H54 (cell line): ENCODE data around the gene SPDEF.

ENCODE experiments used
- DNase-seq: peaks from one replicate; pipeline ENCODE4 v3.0.0; 2011; ENCODE audit warnings: low spot score, mixed read lengths; ENCODE audit not compliant: insufficient read length
- FAIRE-seq: peaks from 3 replicates; lab custom pipeline; 2011; peaks lifted over from hg19 to GRCh38; lab: Jason Lieb, UNC
- POLR2A ChIP-seq: IDR thresholded peaks from 2 replicates; pipeline ENCODE4 v1.6.1; 2011; ENCODE audit warnings: low read depth, mild to moderate bottlenecking, low read length

The SPDEF gene

GRCh38 chr6:34562861-34563512 lies 6.9 kb upstream of the SPDEF start:
- DNase-seq (no peak), FAIRE-seq (no peak)
- TF ChIP-seq POLR2A = no peak

GRCh38 chr6:34562350-34562749 lies 6.2 kb upstream of the SPDEF start:
- TF ChIP-seq POLR2A = no peak
- DNase-seq = no peak
- FAIRE-seq = no peak

GRCh38 chr6:34561227-34561530 lies 5.0 kb upstream of the SPDEF start:
- DNase-seq = no peak
- no peak for FAIRE-seq
- no peak for TF ChIP-seq POLR2A

GRCh38 chr6:34560366-34561226 lies 4.5 kb upstream of the SPDEF start:
- DNase-seq (no peak), FAIRE-seq (no peak)
- no peak for TF ChIP-seq POLR2A

GRCh38 chr6:34559651-34560365 lies 3.7 kb upstream of the SPDEF start:
- DNase-seq = no peak
- TF ChIP-seq POLR2A = no peak
- no peak for FAIRE-seq

- TF ChIP-seq POLR2A = no peak
- no peak for FAIRE-seq
- no peak for DNase-seq
These were observed 2.1 kb upstream of the SPDEF start for GRCh38 chr6:34558172-34558714.

GRCh38 chr6:34557228-34557627 lies 1.1 kb upstream of the SPDEF start:
- no peak for TF ChIP-seq POLR2A
- FAIRE-seq = no peak
- no peak for DNase-seq

GRCh38 chr6:34556493-34556892 lies 364 bp upstream of the SPDEF start:
- DNase-seq (no peak), FAIRE-seq (no peak)
- no peak for TF ChIP-seq POLR2A

GRCh38 chr6:34555328-34555727 lies 801 bp downstream of the SPDEF start:
- no peak for FAIRE-seq
- no peak for DNase-seq
- TF ChIP-seq POLR2A = no peak

GRCh38 chr6:34555007-34555322 lies 1.2 kb downstream of the SPDEF start:
- DNase-seq = no peak
- TF ChIP-seq POLR2A = no peak
- FAIRE-seq = no peak

- FAIRE-seq (no peak), DNase-seq (no peak)
- no peak for TF ChIP-seq POLR2A
These were observed 1.7 kb downstream of the SPDEF start for GRCh38 chr6:34554291-34555006.

- no peak for DNase-seq
- no peak for FAIRE-seq
- TF ChIP-seq POLR2A = no peak
These were observed 2.4 kb downstream of the SPDEF start for GRCh38 chr6:34553750-34554149.

GRCh38 chr6:34553146-34553545 lies 3.0 kb downstream of the SPDEF start:
- DNase-seq = no peak

More at GRCh38 chr6:34553146-34553545, 3.0 kb downstream of the SPDEF start:
- no peak for FAIRE-seq
- TF ChIP-seq POLR2A = no peak
